Measurements from ENCODE around the gene SEZ6L2.

DNA sequence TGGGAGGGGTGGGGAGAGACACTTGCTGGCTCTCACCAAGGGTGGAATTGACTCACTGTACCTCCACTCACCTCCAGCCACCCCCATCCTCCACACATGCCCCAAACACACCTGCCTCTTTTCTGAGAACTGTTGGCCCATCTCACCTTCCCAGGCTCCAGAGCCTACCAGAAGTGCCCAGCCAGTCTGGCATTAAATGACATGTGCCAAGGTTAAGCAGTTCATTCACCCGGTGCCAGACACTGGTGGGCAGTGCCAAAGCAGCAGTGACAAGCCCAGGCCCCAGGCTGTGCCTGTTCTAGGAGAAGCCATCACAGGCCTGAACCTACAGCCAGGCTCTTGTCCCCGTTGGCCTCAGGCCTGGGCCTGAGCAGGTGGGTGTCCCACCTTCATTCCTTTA lies 67.9 kb downstream of the SEZ6L2 start:
- TF ChIP-seq EGR1 (IDR thresholded peaks at IDR 0.05) (no peak), FOXM1 (IDR thresholded peaks at IDR 0.05; ENCODE audit: borderline replicate concordance, low read depth) (no peak)
